ENCODE results near the gene TSPAN18.

DNA sequence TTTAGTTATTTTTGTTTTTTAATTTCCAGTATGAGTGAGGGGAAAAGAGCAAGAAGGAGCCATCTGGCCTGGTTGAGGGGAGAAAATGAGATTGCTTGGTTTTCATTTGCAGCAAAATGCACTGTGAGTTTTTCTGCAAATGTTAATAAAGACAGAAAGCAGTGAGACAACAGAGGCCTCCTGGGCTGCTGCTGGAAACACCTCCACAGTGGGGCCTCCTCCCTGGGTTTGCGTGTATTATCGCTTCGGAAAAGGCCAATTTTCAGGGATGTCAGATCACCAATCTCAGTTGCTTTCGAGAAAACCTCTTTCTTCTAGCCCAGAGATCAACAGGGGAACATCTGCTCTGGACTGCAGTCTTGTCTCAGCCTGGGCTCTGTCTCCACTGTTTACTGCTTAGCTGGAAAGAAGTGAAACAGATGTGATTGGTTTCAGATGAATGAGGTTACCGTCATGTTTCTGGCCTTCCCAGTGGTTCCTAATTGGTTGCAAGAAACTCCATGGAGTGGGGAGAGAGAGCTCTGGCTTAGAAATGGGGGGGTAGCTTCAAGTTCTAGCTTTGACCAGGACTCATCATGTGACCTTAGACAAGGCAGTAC is 17.3 kb downstream of the TSPAN18 start:
- TF ChIP-seq, protein P1, sequence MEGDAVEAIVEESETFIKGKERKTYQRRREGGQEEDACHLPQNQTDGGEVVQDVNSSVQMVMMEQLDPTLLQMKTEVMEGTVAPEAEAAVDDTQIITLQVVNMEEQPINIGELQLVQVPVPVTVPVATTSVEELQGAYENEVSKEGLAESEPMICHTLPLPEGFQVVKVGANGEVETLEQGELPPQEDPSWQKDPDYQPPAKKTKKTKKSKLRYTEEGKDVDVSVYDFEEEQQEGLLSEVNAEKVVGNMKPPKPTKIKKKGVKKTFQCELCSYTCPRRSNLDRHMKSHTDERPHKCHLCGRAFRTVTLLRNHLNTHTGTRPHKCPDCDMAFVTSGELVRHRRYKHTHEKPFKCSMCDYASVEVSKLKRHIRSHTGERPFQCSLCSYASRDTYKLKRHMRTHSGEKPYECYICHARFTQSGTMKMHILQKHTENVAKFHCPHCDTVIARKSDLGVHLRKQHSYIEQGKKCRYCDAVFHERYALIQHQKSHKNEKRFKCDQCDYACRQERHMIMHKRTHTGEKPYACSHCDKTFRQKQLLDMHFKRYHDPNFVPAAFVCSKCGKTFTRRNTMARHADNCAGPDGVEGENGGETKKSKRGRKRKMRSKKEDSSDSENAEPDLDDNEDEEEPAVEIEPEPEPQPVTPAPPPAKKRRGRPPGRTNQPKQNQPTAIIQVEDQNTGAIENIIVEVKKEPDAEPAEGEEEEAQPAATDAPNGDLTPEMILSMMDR (IDR thresholded peaks at IDR 0.05; ENCODE audit: low read depth, low read length, poor library complexity, severe bottlenecking), result no peak
- TF ChIP-seq EZH2phosphoT487 (IDR thresholded peaks at IDR 0.05; ENCODE audit: borderline replicate concordance, low read length), result no peak

All from DOHH2 (cell line).